Stimulated activated CD8-positive, alpha-beta memory T cell treated with anti-CD3 and anti-CD28 coated beads, Interleukin-12 subunit alpha, Interleukin-12 subunit beta, amount 100 ng/mL, for 4 hours (primary cell): Measurements from ENCODE around the gene ZNF443.
A peak's percentile ranks its signal among the peaks of the same experiment; 100 is the strongest.
"Not testable (repeated sequence)": the region's sequence is repeated elsewhere in the genome, so short reads cannot be mapped to it uniquely, and the experiment has no call there.

Source experiments
- DNase-seq: peaks from one replicate; pipeline ENCODE4 v3.0.0-alpha.2; 2020; ENCODE audit warnings: low read depth

Gene ZNF443

DNA sequence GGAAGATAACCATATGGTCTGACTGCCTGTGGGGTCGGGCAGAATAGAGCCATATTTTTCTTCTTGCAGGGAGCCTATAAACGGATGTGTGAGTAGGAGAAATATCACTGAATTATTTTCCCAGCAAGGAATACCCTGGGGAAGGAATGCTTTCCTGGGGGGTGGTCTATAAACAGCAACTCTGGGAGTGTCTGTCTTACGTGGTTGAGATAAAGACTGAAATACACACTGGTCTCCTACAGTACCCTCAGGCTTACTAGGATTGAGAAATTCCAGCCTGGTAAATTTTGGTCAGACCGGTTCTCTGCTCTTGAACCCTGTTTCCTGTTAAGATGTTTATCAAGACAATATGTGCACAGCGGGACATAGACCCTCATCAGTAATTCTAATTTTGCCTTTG lies 23.5 kb downstream of the ZNF443 start:
- DNase-seq = not testable (repeated sequence)

DNA sequence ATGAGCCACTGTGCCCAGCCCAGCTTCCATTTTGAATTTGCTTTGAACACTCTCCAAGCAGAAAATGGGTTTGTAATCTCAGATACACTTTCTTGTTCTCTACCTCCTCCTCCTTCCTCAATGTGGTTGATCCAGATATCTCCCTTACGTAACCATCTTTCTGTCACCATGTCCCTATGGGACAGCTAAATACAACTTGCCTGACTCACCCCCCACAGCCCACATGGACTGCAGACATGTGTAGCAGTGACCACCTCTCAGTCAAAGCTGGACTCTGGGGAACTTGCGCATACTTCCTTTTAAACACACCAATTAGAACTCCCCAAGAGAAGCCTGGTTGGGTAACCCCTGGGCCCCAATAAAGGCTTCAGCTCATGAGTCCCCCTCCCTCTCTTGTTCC lies 28.9 kb downstream of the ZNF443 start:
- no peak for DNase-seq

- peak; percentile 66 for DNase-seq
These were observed 40.0 kb downstream of the ZNF443 start, which contains the start of gene ZNF799 for GRCh38 chr19:12400633-12401502. Gene ZNF799, minus strand, starts transcription at chr19:12401271. Its CDS starts 201 bp downstream, at chr19:12401070.

DNA sequence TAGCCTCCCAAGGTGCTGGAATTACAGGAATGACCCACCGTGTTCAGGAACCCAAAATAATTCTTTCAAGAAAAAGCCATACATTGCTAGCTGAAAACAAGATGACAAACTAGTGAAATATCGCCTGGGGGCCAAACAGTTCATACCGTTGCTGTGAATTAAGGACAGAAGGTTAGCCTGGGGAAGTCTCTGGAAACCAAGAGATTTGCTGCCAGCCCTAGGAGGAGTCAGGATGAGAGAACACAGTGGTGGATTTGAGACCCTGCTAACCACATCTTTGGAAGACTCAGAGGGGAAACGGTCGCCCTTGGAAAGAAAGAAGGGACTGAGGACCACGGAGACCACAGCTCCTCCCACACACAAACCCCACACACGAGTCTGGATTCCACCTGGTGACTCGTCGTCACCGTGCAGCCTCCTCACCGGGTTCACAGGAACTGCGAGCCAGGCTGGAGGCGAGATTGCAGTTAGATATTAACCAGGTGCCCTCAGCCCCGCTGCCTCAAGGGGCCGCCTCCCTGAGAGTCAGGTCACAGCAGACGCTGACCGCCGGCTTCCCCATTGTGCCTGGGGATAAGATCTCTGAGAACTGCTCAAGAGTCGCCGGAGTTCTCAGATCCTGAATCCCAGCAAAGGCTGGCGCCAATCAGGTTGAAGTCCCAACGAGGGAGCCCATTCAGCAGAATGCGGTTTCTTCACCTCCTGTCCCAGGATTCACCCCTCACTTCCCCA lies 40.8 kb downstream of the ZNF443 start:
- peak; percentile 18 for DNase-seq

DNA sequence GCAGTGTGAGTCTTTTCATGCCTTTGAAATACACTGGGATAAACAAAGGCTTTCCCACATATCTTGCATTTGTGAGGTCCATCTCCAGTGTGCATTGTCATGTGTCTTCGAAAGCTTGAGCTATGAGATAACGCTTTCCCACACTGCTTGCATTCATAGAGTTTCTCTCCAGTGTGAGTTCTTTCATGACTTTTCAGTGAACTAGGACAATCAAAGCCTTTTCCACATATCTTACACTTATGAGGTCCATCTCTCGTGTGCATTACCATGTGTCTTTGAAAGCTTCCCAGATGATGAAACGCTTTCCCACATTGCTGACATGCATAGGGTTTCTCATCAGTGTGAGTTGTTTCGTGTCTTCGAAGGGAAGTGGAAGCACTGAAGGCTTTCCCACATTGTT lies 49.7 kb downstream of the ZNF443 start:
- not testable (repeated sequence) for DNase-seq

GRCh38 chr19:12386365-12386764 lies 54.5 kb downstream of the ZNF443 start:
- DNase-seq = not testable (repeated sequence)

DNA sequence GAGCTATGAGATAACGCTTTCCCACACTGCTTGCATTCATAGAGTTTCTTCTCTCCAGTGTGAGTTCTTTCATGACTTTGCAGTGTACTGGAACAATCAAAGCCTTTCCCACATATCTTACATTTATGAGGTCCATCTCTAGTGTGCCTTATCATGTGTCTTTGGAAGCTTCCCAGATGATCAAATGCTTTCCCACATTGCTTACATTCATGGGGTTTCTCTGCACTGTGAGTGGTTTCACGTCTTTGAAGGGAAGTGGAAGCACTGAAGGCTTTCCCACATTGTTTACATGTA lies 60.4 kb downstream of the ZNF443 start:
- no peak for DNase-seq

DNA sequence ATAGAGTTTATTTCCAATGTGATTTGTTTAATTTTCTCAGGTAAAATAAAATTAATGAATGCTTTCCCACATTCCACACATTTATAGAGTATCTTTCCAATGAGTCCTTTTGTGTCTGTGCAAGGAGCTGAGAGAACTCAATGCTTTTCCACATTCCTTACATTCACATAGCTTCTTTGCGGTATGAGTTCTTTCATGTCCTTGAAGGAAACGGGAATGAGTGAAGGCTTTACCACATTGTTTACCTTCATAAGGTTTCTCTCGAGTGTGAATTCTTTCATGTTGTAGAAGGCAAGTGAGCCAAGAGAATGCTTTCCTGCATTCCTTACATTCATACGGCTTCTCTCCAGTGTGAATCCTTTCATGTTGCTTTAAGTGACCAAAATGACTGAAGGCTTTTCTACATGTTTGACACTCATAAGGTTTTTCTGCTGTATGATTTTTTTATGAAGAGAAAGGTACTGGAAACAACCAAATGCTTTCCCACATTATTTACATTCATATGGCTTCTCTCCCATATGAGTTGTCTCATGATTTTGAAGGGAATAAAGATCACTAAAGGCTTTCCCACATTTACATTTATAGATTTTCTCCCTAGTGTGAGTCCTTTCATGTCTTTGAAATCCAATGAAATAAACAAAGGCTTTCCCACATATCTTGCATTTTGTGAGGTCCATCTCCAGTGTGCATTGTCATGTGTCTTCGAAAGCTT lies 60.9 kb downstream of the ZNF443 start:
- no peak for DNase-seq
